GM18517 (cell line): ENCODE measurements around the gene NFATC2IP.
"Not testable (repeated sequence)": the region's sequence is repeated elsewhere in the genome, so short reads cannot be mapped to it uniquely, and the experiment has no call there.

Source experiments
- ATAC-seq: cut with Tn5 transposase; IDR thresholded peaks from one replicate; pipeline ENCODE4 v1.9.1; 2021; ENCODE audit warnings: mild to moderate bottlenecking, moderate library complexity; ENCODE audit not compliant: unreplicated experiment

Gene NFATC2IP

DNA sequence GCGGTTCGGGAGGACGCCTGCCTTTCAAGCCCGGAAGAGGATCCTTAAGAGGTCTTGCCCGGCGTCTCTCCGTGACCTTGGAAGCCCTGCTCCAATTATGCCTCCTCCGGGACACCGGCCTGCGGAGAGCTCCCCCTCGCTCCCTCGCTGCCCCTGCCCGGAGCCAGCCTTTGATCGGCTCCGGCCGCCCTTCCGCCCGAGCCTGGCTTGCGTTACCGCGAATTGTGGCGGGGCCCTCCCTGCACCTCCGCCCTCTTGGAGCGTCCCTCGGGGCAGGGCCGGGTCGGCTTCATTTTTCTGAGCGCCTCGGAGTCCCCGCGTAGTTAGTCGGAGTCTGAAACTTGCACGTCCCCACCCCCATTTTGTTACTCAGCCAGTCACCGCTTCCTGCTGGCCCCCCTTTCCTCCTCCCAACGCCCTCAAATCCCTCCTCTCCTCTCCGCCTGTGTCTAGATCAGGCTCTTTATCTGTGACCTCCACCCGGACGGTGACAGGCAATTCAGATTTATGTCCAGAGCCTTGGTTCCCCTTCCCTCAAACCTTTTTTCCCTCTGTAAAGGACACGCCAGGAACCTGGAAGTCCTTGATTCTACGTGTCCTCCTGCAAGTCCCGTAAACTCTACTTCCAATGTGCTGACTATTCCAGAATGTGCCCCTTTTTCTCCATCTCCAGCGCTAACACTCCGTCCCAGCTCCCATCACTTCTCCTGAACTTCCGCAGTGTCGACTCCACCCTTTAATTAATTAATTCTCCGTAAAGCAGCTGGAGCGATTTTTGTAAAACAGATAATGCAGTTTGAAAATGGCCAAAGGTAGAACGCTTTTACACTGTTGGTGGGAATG, 25.1 kb upstream of the NFATC2IP start:
- no peak for ATAC-seq

GRCh38 chr16:28926284-28926683, 24.5 kb upstream of the NFATC2IP start:
- not testable (repeated sequence) for ATAC-seq

GRCh38 chr16:28927815-28928214, 22.9 kb upstream of the NFATC2IP start:
- no peak for ATAC-seq

DNA sequence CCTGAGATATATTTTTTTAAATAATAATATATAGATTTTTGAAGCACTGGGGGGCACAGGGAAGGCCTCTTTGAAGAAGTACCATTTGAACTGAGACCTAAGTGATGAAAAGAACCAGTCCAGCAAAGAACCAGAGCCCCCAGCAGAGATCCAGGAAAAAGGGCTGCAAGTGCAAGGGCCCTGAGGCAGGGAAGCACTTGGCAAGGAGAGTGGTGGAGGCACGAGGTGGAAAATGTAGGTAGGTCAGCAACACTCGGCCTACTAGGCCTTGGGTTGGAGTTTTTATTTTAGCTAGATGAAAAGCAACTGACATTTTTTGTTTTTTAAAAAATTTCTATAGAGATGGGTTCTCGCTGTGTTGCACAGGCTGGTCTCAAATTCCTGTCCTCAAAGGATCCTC, 20.5 kb upstream of the NFATC2IP start:
- no peak for ATAC-seq

- no peak for ATAC-seq
Observed at GRCh38 chr16:28930652-28931051, 20.1 kb upstream of the NFATC2IP start.

- ATAC-seq, result no peak
Observed at GRCh38 chr16:28931801-28932225, 18.9 kb upstream of the NFATC2IP start, which contains the start of gene CD19. Gene CD19, plus strand, starts transcription at chr16:28931971. Its CDS starts 30 bp downstream, at chr16:28932001.

DNA sequence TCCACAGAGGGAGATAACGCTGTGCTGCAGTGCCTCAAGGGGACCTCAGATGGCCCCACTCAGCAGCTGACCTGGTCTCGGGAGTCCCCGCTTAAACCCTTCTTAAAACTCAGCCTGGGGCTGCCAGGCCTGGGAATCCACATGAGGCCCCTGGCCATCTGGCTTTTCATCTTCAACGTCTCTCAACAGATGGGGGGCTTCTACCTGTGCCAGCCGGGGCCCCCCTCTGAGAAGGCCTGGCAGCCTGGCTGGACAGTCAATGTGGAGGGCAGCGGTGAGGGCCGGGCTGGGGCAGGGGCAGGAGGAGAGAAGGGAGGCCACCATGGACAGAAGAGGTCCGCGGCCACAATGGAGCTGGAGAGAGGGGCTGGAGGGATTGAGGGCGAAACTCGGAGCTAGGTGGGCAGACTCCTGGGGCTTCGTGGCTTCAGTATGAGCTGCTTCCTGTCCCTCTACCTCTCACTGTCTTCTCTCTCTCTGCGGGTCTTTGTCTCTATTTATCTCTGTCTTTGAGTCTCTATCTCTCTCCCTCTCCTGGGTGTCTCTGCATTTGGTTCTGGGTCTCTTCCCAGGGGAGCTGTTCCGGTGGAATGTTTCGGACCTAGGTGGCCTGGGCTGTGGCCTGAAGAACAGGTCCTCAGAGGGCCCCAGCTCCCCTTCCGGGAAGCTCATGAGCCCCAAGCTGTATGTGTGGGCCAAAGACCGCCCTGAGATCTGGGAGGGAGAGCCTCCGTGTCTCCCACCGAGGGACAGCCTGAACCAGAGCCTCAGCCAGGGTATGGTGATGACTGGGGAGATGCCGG, 18.2 kb upstream of the NFATC2IP start:
- ATAC-seq, result no peak

- no peak for ATAC-seq
Observed at GRCh38 chr16:28933171-28933570, 17.6 kb upstream of the NFATC2IP start.

DNA sequence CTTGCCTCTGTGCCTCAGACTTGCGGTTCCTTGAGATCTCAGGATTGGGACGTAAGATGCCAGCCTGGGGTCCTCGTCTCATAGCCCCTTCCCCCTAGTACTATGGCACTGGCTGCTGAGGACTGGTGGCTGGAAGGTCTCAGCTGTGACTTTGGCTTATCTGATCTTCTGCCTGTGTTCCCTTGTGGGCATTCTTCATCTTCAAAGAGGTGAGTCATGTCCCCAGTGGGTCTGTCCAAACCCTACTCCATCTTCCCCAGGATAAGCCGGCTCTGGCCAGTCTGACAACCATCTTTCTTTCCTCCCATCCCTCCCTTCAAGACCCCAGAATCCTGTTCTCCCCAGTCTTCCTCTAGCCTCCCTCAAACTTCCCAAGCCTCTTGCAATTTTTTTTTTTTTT, 15.4 kb upstream of the NFATC2IP start:
- ATAC-seq, result no peak

DNA sequence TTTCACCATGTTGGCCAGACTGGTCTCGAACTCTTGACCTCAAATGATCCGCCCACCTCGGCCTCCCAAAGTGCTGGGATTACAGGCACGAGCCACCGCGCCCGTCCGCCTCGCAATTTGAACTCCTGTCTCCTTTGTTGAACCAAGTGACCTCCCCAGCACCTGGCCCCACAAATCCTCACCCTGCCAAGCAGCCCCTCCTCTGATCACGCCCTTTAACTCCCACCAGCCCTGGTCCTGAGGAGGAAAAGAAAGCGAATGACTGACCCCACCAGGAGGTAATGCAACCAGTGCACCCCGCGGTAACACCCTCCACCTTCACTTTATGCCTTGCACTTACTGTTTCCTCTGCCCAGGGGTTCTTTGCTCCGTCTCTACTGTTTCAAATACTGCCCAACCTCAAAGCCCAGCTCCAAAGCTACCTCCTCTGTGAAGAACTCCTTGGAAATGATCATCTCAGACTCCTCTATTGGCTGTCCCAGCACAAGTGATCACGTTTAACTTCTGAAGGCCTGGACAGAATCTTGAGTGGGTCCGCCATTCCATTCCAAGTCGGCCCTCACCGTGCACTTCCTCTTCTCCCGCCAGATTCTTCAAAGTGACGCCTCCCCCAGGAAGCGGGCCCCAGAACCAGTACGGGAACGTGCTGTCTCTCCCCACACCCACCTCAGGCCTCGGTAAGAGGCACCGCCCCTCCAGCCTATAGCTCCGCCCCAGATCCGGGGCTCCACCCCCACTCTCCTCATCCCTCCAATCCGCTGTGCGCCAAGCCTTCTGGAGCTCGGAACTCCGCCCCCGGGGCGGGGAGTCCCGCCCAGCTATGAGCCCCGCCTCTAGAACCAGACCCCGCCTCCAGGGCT, 14.6 kb upstream of the NFATC2IP start:
- ATAC-seq, result no peak

DNA sequence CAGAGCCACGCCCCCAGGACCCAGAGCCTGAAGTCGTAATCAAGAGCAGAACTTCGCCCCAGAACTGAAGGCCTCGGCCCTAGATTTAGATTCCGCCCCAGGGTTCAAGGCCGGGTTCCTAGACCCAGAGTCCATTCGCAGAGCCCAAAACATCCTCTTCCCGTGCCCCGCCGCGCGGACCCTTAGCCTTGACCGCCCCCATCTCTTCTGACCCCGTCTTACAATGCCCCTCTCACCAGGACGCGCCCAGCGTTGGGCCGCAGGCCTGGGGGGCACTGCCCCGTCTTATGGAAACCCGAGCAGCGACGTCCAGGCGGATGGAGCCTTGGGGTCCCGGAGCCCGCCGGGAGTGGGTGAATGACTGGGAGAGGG, 14.0 kb upstream of the NFATC2IP start:
- no peak for ATAC-seq

DNA sequence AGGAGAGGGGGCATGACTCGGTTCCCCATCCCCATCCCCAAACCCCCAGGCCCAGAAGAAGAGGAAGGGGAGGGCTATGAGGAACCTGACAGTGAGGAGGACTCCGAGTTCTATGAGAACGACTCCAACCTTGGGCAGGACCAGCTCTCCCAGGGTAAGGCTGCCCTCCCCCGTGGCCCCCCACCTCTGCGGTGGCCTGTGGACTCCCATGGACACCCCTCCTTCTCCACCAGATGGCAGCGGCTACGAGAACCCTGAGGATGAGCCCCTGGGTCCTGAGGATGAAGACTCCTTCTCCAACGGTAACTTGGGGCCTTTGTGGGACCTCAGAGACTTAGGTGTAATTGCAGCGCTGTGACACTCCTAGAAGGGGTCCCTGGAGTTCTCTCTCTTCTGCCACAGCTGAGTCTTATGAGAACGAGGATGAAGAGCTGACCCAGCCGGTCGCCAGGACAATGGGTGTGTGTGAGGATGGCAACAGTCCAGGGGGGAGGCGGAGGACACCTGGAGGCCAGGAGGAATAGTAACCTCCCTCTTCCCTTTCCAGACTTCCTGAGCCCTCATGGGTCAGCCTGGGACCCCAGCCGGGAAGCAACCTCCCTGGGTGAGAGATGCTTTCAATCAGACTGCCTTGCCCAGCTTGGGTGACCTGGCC, 13.4 kb upstream of the NFATC2IP start:
- no peak for ATAC-seq

DNA sequence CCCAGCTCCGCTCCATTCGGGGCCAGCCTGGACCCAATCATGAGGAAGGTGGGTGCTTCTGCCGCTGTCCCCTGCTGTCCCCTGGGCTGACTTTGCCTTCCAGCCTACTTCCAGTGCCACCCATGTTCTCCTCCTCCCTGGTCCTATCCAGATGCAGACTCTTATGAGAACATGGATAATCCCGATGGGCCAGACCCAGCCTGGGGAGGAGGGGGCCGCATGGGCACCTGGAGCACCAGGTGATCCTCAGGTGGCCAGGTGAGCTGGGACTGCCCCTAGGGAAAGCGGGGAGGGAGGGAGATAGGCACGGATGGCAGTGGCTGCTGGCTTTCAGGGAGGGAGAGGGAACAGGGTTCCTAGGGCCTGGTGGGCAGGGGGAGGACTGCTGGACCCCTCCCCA, 12.0 kb upstream of the NFATC2IP start:
- no peak for ATAC-seq

DNA sequence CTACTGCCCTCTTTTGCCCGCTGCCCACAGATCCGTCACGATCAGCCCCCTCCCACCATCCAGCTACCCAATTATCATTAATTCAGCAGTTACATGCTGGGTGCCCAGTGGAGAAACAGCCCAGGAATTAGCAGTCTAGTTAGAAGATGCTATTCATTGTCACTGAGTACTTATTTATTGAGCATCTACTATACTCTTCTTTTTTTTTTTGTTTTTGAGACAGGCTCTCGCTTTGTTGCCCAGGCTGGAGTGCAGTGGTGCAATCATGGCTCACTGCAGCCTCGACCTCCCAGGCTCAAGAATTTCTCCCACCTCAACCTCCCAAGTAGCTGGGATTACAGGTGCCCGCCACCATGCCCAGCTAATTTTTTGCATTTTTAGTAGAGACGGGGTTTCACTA, 10.9 kb upstream of the NFATC2IP start:
- ATAC-seq, result not testable (repeated sequence)

DNA sequence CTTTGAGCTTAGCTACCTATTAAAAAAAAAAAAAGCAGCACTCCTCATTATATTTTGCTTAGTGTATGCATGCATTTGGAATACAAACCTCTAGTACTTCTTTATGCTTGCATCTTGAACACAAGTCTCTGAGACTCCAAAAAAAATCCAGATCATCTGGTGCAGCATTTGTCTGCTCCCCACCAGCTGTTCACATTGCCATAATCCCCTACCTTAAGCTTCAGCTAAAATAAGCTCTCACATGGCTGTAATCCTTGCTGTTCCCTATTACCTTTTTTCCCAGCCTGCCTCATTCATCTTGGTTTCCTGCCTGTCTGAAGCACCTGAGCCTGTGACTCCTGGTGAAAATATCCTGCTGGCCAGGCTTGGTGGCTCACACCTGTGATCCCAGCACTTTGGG, 7.5 kb upstream of the NFATC2IP start:
- ATAC-seq, result no peak

DNA sequence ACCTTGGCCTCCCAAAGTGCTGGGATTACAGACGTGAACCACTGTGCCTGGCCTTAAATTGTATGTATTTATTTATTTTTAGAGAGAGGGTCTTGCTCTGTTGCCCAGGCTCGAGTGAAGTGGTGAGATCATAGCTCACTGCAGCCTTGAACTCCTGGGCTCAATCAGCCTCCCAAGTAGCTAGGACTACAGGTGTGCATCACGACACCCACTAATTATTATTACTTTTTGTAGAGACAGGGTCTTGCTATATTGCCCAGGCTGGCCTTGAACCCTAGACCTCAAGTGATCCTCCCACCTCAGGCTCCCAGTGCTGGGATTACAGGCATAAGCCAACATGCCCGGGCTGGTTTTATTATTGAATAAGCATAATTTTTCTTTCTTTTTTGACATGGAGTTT, 4.1 kb upstream of the NFATC2IP start:
- ATAC-seq, result no peak

DNA sequence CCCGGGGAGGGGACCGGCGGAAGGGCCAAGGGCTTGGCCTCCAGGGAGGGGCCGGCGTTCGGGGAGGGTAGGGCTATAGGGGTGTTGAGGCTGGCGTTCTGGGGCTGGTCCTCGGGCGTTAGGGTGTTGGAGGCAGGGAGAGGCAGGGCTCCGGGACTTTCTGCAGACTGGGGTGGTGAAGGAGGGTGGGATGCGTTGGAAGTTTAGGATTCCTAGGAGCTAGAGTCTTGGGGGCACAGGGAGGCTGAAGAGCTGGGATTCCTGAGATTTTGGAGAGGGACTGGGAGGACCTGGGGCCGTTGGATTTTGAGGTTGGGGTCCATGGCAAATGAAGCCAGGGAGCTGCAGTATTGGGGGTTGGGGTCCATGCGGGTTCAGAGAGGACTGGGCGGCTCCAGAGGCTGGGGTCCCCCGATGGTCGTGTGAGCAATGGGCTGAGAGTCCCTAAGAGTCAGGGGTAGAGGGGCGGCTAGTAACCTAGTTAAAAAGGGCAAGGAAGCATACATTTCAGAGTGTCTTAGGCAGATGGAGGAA, 740 bp downstream of the NFATC2IP start:
- no peak for ATAC-seq

DNA sequence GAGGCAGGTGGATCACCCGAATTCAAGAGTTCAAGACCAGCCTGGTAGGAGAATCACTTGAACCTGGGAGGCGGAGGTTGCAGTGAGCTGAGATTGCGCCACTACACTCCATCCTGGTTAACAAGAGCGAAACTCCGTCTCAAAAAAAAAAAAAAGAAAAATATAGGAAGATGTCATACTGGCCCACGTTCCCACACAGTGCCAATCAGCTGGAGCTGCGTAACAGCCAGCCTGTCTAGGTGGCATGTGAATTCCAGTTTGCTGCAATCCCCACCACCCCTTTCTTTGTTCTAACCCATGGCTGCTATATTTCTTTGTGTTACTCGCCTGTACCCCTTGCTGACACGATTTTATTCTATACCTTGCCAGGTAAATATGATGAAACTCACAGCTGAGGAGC, 7.5 kb downstream of the NFATC2IP start:
- no peak for ATAC-seq

- ATAC-seq, result no peak
Observed at GRCh38 chr16:28958836-28959235, 8.1 kb downstream of the NFATC2IP start.

GRCh38 chr16:28964072-28964471, 13.3 kb downstream of the NFATC2IP start:
- ATAC-seq, result no peak
